NCI-H1105 treated with DMSO at 0.1 percent for 48 hours (cell line): ENCODE data around the gene BEGAIN.
"Not testable (repeated sequence)": the region's sequence is repeated elsewhere in the genome, so short reads cannot be mapped to it uniquely, and the experiment has no call there.

ENCODE experiments used
- DNase-seq: peaks from one replicate; lab custom pipeline; 2025; lab: John Stamatoyannopoulos, UW

BEGAIN gene

GRCh38 chr14:100506053-100506452 is 81.2 kb downstream of the BEGAIN start:
- not testable (repeated sequence) for DNase-seq

- no peak for DNase-seq
Observed at GRCh38 chr14:100504372-100505078, 82.7 kb downstream of the BEGAIN start.

GRCh38 chr14:100503251-100503650 is 84.0 kb downstream of the BEGAIN start:
- DNase-seq: peak; percentile 95

GRCh38 chr14:100502622-100503220 is 84.5 kb downstream of the BEGAIN start:
- DNase-seq: no peak

GRCh38 chr14:100500128-100500527 is 87.1 kb downstream of the BEGAIN start:
- no peak for DNase-seq

- peak; percentile 31 for DNase-seq
Observed at GRCh38 chr14:100498068-100498467, 89.1 kb downstream of the BEGAIN start.

GRCh38 chr14:100495917-100496316 is 91.3 kb downstream of the BEGAIN start:
- no peak for DNase-seq

GRCh38 chr14:100494645-100495044 is 92.6 kb downstream of the BEGAIN start:
- DNase-seq: no peak

GRCh38 chr14:100490252-100490651 is 97.0 kb downstream of the BEGAIN start:
- no peak for DNase-seq

GRCh38 chr14:100488057-100488456 is 99.2 kb downstream of the BEGAIN start:
- DNase-seq: no peak

- no peak for DNase-seq
Observed at GRCh38 chr14:100487304-100487703, 99.9 kb downstream of the BEGAIN start.
